ENCODE results near the gene ELFN1. TPM values are rescaled to one million over a fixed set of nuclear protein-coding genes. Genes with fewer than 3 reads are reported as not detected.
A peak's percentile ranks its signal among the peaks of the same experiment; 100 is the strongest.

The ELFN1 gene
- total RNA-seq, 1 donor from 2014 or later = 4.3 TPM

DNA sequence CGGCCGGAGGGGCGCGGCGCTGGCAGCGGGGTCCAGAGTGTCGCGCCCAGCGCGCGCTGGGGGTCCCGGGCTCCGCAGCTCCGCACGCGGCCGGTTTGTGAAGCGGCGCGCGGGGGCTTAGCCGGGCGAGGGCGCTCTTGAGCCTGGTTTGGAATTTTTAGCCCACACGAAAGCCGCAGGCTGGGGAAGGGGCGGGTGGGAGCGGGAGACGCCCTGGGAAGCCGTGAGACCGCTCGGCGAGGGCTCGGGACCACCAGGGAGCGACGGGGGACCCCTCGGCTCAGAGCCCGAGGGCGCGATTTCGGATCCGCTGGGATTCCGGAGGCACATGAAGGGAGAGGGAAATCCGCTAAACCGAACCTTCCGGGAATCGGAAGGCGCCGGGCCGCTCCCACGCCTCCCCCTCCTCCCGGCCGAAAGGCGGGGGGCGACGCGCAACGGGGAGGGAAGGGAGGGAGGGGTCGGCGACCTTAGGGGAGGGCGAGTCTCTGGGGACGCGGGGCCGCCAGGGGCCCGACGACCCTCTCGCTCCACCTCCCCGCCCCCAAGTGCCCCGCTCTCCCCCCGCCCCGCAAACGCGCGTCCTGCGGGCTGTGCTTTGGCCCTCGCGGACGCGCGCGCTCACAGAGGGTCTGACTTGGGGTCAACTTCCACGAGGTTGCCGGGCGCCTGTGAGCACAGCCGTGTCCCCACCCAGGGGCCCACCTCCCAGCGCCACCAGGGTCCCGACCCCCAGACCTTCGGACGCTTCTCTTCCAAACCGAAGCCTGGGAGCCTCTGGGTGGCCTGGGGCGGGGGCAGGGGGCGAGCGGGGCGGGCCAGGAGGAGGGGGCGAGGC, 5.1 kb upstream of the ELFN1 start:
- intact Hi-C loops (cut with DNase I) = no loop called here
- Histone ChIP-seq H3K27ac (peak overlapping the region; percentile 13), H3K4me1 (peaks cover 26% of the 10 kb centered on the region), H3K27me3 (peaks cover 77% of the 10 kb centered on the region), H3K9me3 (no peaks in the 10 kb centered on the region), H3K4me3 (peak overlapping the region; percentile 50), H3K36me3 (no peaks in the 10 kb centered on the region)
- DNase-seq = peak; percentile 76
- ATAC-seq = peak; percentile 38
- TF ChIP-seq, protein P1, sequence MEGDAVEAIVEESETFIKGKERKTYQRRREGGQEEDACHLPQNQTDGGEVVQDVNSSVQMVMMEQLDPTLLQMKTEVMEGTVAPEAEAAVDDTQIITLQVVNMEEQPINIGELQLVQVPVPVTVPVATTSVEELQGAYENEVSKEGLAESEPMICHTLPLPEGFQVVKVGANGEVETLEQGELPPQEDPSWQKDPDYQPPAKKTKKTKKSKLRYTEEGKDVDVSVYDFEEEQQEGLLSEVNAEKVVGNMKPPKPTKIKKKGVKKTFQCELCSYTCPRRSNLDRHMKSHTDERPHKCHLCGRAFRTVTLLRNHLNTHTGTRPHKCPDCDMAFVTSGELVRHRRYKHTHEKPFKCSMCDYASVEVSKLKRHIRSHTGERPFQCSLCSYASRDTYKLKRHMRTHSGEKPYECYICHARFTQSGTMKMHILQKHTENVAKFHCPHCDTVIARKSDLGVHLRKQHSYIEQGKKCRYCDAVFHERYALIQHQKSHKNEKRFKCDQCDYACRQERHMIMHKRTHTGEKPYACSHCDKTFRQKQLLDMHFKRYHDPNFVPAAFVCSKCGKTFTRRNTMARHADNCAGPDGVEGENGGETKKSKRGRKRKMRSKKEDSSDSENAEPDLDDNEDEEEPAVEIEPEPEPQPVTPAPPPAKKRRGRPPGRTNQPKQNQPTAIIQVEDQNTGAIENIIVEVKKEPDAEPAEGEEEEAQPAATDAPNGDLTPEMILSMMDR (IDR thresholded peaks at IDR 0.05) = peak; percentile 61

DNA sequence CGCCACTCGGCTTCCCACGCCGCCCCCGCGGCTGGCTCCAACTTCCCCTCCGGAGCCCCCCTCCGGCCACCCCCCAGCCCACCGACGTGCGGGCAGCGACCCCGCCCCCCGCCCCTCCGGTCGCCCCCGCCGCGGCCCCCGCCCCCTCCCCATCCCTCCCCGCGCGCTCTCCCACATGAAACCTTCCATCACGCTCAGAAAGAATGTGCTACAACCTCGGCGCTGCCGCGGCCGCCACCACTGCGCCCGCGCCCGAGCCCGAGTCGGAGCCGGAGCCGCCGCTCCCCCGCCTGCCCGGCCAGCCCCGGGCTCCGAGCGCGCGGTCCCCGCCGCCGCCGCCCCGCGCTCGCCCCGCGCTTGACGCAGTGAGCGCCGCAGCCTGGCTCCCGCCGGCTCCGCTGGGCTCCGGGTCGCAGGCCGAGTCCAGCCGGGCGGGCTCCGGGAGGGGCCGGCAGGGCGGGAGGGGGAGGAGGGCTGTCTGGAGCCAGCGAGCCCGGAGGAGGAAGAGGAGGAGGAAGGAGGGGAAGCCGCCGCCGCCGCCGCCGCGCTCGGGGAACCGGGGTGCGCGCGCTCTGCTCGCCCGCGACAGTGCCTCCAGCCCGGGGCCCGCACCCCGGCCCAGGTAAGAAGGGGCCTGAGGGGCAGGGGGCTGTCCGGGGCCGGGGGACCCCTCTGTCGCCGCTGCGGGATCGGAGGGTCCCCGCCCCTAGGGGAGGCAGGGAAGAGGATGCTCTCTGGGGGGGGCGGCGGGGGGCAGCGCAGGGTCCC, 4.3 kb upstream of the ELFN1 start:
- H3K4me3 ChIP-seq = peak overlapping the region; percentile 50
- ATAC-seq (peak; percentile 4), DNase-seq (peak; percentile 68)
- H3K27me3 ChIP-seq = peaks cover 85% of the 10 kb centered on the region
- intact Hi-C loops (cut with DNase I) = no loop called here
- H3K36me3 ChIP-seq = no peaks in the 10 kb centered on the region
- no peaks in the 10 kb centered on the region for H3K9me3 ChIP-seq
- H3K4me1 ChIP-seq = peaks cover 30% of the 10 kb centered on the region
- H3K27ac ChIP-seq = no peak overlapping the region
- TF ChIP-seq, protein P1 (IDR thresholded peaks at IDR 0.05) = no peak

DNA sequence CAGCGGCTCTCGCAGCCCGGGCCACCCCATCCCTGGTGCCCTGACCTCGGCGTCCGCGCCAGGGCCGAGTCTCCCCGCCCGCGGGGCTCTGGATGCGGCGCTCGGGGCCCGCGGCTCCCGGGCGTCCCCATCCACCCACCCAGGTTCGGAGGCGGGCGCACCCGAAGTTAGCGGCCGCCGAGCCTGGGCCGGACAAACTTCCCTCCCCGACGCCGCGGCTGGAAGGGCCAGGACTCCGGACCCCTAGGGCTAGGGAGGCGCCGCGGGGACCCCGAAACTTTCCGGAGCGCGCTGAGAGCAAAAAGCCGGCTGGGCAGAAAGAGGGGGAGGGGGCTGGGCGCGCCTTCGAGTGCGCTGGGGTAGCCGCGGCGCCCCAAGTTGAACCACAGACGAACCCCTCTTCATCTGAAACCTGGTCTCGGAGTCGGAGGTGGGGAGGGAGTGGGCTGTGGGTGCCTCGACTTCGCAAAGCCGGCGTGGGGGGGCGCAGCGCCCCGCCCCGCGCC, 3.7 kb upstream of the ELFN1 start:
- H3K27ac ChIP-seq = no peak overlapping the region
- DNase-seq (peak; percentile 64), ATAC-seq (no peak)
- intact Hi-C loops (cut with DNase I) = no loop called here
- H3K4me3 ChIP-seq = peak overlapping the region; percentile 50
- H3K36me3 ChIP-seq = no peaks in the 10 kb centered on the region
- H3K27me3 ChIP-seq = peaks cover 89% of the 10 kb centered on the region
- H3K9me3 ChIP-seq = no peaks in the 10 kb centered on the region
- TF ChIP-seq, protein P1 (IDR thresholded peaks at IDR 0.05) = no peak
- peaks cover 30% of the 10 kb centered on the region for H3K4me1 ChIP-seq

DNA sequence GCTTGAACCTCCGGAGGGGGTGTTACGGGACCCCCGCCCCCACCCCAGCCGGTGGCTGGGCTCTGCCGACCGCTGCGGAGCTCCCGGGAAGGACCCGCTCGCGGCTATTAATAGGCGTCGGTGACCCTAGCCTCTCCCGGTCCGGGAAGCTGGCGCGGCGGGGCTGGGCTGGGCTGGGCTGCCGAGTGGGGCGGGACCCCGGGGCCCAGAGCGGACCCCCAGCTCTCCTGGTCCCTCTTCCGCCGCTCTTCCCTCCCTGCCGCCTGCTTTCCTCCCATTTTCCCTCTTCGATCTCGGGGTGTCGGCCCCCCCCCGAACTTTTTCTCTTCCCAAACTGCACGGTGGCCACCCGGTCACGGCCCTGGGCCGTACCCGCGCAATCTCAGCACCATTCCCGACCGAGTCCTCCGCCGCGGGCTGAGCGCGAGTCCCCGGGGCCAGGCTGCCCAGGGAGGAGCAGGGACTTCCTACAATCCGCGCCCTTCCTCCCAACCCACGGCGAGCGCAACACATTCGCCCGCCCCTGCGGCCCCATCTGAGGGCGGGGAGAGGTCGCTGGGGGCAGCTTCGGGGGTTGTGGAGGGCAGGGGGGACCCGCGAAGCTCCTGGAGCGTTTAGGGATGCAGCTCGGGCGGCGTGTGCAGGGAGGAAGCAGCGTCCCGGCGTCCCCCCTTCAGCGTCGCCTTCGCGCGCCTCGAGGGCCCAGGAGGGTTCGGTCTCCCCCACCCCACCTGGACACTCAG, 3.1 kb upstream of the ELFN1 start:
- Histone ChIP-seq H3K9me3 (no peaks in the 10 kb centered on the region), H3K4me1 (peaks cover 30% of the 10 kb centered on the region), H3K4me3 (peak overlapping the region; percentile 50), H3K36me3 (no peaks in the 10 kb centered on the region), H3K27ac (no peak overlapping the region), H3K27me3 (peaks cover 89% of the 10 kb centered on the region)
- peak; percentile 65 for DNase-seq
- no peak for ATAC-seq
- TF ChIP-seq, protein P1 (IDR thresholded peaks at IDR 0.05) = no peak
- intact Hi-C loops (cut with DNase I) = no loop called here
